HepG2 (cell line): Measurements from ENCODE around the gene SLC16A11. TPM values are rescaled to one million over a fixed set of nuclear protein-coding genes. Genes with fewer than 3 reads are reported as not detected.

Experiments
- CENPT ChIP-seq: sonication (generic); formaldehyde crosslinking; IDR thresholded peaks from 2 replicates; pipeline ENCODE4 v1.8.0; 2022; ENCODE audit warnings: low read depth, mild to moderate bottlenecking, moderate library complexity, missing genetic modification reagents
- GLI4 ChIP-seq: sonication (generic); formaldehyde crosslinking; IDR thresholded peaks from 2 replicates; pipeline ENCODE4 v1.5.1; 2020; ENCODE audit warnings: missing genetic modification reagents, mild to moderate bottlenecking, moderate library complexity, borderline replicate concordance
- HDAC6 ChIP-seq: fragments of 200-600 bp; sonication (generic); IDR thresholded peaks from 2 replicates; pipeline ENCODE4 v1.7.0; 2017; ENCODE audit warnings: mild to moderate bottlenecking, antibody characterized with exemption, low read length, low read depth
- HNF1B ChIP-seq: sonication (generic); formaldehyde crosslinking; IDR thresholded peaks from 2 replicates; pipeline ENCODE4 v1.5.1; 2020; ENCODE audit warnings: mild to moderate bottlenecking, moderate library complexity, missing genetic modification reagents
- NKX3-1 ChIP-seq: sonication (generic); formaldehyde crosslinking; IDR thresholded peaks from 2 replicates; pipeline ENCODE4 v1.5.0; 2020; ENCODE audit warnings: missing genetic modification reagents
- PLRG1 ChIP-seq: fragments of 450-650 bp; conservative IDR thresholded peaks from 2 replicates; pipeline ENCODE4 v1.6.1; 2016
- TGIF2 ChIP-seq: IDR thresholded peaks from 2 replicates; pipeline ENCODE4 v1.6.1; 2016; ENCODE audit warnings: control low read depth, missing compliant biosample characterization
- ZNF121 ChIP-seq: sonication (generic); formaldehyde crosslinking; IDR thresholded peaks from 2 replicates; pipeline ENCODE4 v1.5.0; 2020; ENCODE audit warnings: mild to moderate bottlenecking, missing genetic modification reagents
- ZNF180 ChIP-seq: sonication (generic); formaldehyde crosslinking; IDR thresholded peaks from 2 replicates; pipeline ENCODE4 v1.4.0; 2020; ENCODE audit warnings: low read depth, missing genetic modification reagents, borderline replicate concordance
- ZNF513 ChIP-seq: sonication (generic); formaldehyde crosslinking; conservative IDR thresholded peaks from 2 replicates; pipeline ENCODE4 v1.5.0; 2020; ENCODE audit warnings: missing genetic modification reagents
- ZNF562 ChIP-seq: sonication (generic); formaldehyde crosslinking; IDR thresholded peaks from 2 replicates; pipeline ENCODE4 v1.8.0; 2022; ENCODE audit warnings: missing genetic modification reagents, borderline replicate concordance
- ZNF572 ChIP-seq: sonication (generic); formaldehyde crosslinking; IDR thresholded peaks from 2 replicates; pipeline ENCODE4 v1.5.1; 2020; ENCODE audit warnings: mild to moderate bottlenecking, missing genetic modification reagents
- ZNF616 ChIP-seq: sonication (generic); formaldehyde crosslinking; IDR thresholded peaks from 2 replicates; pipeline ENCODE4 v1.5.0; 2020; ENCODE audit warnings: low read depth, mild to moderate bottlenecking, missing genetic modification reagents
- ZNF710 ChIP-seq: sonication (generic); formaldehyde crosslinking; IDR thresholded peaks from 2 replicates; pipeline ENCODE4 v1.5.0; 2020; ENCODE audit warnings: mild to moderate bottlenecking, missing genetic modification reagents, borderline replicate concordance
- ZSCAN21 ChIP-seq: sonication (generic); formaldehyde crosslinking; IDR thresholded peaks from 2 replicates; pipeline ENCODE4 v1.8.0; 2022; ENCODE audit warnings: mild to moderate bottlenecking, missing genetic modification reagents, moderate library complexity, borderline replicate concordance
- polyA plus RNA-seq, 8 experiments: library from polyadenylated mRNA; depleted of rRNA in 3 of 8; stranded (reverse) in 7 of 8; unstranded in 1 of 8; fragments of >200 nt; fragmentation: Illumina TruSeq in 4 of 8; extraction: Trizol in 4 of 8; gene quantifications; 2 replicates each; pipeline versions ENCODE4 v1.2.1 to v1.2.3, GENCODE V29; 2011 to 2016; ENCODE audit warnings: low read depth in 4 of 8, missing spikeins in 1 of 8, mixed read lengths in 1 of 8; ENCODE audit not compliant: insufficient read depth in 1 of 8
- total RNA-seq, 5 experiments: library from RNA; depleted of rRNA; stranded (reverse); fragments of >200 nt; fragmentation: Illumina TruSeq; extraction: Trizol; gene quantifications; 2 replicates each; pipeline ENCODE4 v1.2.3, GENCODE V29; 2016; ENCODE audit warnings: low read depth in 1 of 5
- TF ChIP-seq, protein P1 (sequence below): sonication (generic); formaldehyde crosslinking; IDR thresholded peaks from 2 replicates; pipeline ENCODE4 v1.4.0; 2020; ENCODE audit warnings: missing genetic modification reagents
- TF ChIP-seq, protein P2 (sequence below): sonication (generic); formaldehyde crosslinking; IDR thresholded peaks from 2 replicates; pipeline ENCODE4 v1.8.1; 2023; ENCODE audit warnings: missing genetic modification reagents, inconsistent platforms, borderline replicate concordance

Gene SLC16A11
- total and polyA plus RNA-seq, 2 of the 13 experiments (the other 11 are each of a cell fraction or from before 2014, with no cell fraction given), result not detected

DNA sequence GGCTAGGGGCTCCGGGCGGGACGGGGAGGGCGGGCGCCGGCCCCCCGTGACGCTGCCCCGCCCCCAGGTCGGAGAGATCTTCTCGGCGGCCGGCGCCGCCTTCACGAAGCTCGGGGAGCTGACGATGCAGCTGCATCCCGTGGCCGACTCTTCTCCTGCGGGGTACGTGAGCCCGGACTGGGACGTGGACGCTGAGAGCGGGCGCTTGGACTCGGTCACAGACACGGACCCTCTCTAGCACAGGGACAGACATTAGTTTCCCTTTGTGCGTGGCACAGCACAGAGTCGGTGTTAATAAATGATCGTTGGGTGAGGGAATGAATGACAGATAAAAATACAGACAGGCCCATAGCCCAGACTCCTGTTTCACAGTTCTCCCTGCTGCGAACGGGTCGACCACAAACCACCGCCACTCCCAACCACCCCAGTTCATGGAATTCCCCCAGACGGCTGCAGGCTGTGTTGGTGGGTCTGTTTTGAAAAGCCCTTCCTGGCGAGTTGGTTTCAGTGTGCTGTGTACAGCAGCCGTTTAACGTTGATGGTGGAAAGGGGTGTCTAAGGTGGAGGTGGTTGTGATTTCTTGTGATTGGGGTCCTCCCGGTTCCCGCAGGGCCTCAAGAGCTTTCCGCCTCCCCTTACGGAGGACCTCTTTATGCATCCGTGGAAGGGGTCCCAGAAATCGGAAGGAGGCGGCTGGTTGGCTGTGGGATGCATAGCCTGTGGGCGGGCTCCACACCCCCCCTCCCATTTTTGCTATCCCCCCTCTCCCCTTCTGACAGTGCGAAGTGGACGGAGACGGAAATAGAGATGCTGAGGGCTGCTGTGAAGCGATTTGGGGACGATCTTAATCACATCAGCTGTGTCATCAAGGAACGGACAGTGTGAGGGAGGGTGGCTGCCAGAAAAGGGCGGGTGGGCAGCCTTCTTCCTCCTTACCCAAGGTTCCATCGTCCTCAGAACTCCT lies 28.6 kb downstream of the SLC16A11 start (continued):
- TF ChIP-seq, protein P1, sequence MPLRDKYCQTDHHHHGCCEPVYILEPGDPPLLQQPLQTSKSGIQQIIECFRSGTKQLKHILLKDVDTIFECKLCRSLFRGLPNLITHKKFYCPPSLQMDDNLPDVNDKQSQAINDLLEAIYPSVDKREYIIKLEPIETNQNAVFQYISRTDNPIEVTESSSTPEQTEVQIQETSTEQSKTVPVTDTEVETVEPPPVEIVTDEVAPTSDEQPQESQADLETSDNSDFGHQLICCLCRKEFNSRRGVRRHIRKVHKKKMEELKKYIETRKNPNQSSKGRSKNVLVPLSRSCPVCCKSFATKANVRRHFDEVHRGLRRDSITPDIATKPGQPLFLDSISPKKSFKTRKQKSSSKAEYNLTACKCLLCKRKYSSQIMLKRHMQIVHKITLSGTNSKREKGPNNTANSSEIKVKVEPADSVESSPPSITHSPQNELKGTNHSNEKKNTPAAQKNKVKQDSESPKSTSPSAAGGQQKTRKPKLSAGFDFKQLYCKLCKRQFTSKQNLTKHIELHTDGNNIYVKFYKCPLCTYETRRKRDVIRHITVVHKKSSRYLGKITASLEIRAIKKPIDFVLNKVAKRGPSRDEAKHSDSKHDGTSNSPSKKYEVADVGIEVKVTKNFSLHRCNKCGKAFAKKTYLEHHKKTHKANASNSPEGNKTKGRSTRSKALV (CRISPR knock-in tag), result no peak
- TF ChIP-seq HNF1B (CRISPR knock-in tag) (peak; percentile 38; the same call in 1 of the 2 replicates), CENPT (0 out of 2 replicates have a peak, but pooled peaks have one; percentile 8), ZNF513 (no peak), ZNF616 (CRISPR knock-in tag) (peak; percentile 36; the same call in 1 of the 2 replicates), PLRG1 (no peak), HDAC6 (no peak), ZNF180 (CRISPR knock-in tag) (0 out of 2 replicates have a peak, but pooled peaks have one; percentile 21), TGIF2 (CRISPR knock-in tag) (peak; percentile 10; the same call in 1 of the 2 replicates), ZNF572 (0 out of 2 replicates have a peak, but pooled peaks have one; percentile 10), GLI4 (no peak), NKX3-1 (CRISPR knock-in tag) (0 out of 2 replicates have a peak, but pooled peaks have one; percentile 14), ZNF562 (CRISPR knock-in tag) (no peak), ZNF121 (CRISPR knock-in tag) (peak; percentile 76), ZSCAN21 (CRISPR knock-in tag) (no peak), ZNF710 (CRISPR knock-in tag) (0 out of 2 replicates have a peak, but pooled peaks have one; percentile 9)
- TF ChIP-seq, protein P2, sequence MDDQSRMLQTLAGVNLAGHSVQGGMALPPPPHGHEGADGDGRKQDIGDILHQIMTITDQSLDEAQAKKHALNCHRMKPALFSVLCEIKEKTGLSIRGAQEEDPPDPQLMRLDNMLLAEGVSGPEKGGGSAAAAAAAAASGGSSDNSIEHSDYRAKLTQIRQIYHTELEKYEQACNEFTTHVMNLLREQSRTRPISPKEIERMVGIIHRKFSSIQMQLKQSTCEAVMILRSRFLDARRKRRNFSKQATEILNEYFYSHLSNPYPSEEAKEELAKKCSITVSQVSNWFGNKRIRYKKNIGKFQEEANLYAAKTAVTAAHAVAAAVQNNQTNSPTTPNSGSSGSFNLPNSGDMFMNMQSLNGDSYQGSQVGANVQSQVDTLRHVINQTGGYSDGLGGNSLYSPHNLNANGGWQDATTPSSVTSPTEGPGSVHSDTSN, result no peak
